ENCODE measurements around the gene ADI1. TPM values are rescaled to one million over a fixed set of nuclear protein-coding genes. Genes with fewer than 3 reads are reported as not detected.

ADI1 gene
- total RNA-seq, 1 donor from 2014 or later: 60.2 TPM

DNA sequence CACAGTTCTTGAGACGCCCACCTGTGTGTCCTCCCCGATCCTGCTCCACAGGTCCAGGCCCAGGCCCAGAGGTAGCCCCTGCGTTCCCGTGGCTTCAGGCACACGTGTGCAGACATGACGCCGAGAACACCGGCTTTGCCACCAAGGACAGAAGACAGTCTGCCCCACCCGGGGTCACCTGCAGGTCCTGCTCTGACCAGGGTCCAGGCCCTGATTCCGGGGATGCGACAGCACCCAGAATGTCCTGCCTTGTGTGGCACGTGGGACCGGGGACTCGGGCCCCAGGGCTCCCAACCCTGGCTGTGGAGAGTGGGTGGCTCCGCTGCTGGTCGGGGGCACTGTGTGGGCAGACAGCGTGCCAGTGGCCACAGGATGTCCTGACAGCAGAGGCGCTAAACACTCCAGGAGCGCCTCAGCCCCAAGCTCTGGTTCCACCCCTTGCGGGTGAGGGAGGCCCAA is 36.9 kb downstream of the ADI1 start:
- DNase-seq: no peak

DNA sequence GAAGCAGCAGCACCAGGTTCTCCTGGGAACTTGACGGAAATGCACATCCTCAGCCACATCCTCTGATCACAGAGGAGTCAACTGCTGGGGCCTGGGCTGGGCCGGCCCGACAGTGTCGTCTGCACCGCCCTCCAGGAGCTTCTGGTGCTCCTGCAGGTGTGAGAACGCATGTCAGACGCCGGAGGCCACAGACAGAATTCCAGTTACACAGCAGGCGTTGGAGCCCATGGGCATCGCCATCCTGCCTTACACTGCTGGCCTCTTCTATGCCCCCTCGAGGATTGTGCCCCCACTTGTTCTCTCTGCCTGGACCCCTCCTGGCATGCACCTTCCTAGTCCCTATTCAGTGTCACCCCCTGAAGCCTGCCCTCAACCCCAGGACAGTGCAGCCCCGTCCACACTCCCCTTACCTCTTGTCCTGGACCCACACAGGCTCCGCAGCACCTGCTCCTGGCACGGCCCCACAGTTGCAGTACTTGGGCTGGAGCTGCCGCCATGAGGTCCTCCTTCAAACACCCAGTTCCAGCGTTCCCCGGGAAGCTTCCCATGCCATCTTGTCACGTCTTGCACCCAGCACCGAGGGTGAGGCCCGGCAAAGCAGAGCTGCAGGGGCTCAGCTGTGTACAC is 37.5 kb downstream of the ADI1 start:
- DNase-seq (no peak), ATAC-seq (no peak)
- Histone ChIP-seq H3K36me3 (peaks cover 35% of the 10 kb centered on the region), H3K27me3 (ENCODE audit: low read depth) (no peaks in the 10 kb centered on the region), H3K4me3 (no peak overlapping the region), H3K4me1 (no peaks in the 10 kb centered on the region), H3K9me3 (no peaks in the 10 kb centered on the region), H3K27ac (no peak overlapping the region)
- TF ChIP-seq, protein P1, sequence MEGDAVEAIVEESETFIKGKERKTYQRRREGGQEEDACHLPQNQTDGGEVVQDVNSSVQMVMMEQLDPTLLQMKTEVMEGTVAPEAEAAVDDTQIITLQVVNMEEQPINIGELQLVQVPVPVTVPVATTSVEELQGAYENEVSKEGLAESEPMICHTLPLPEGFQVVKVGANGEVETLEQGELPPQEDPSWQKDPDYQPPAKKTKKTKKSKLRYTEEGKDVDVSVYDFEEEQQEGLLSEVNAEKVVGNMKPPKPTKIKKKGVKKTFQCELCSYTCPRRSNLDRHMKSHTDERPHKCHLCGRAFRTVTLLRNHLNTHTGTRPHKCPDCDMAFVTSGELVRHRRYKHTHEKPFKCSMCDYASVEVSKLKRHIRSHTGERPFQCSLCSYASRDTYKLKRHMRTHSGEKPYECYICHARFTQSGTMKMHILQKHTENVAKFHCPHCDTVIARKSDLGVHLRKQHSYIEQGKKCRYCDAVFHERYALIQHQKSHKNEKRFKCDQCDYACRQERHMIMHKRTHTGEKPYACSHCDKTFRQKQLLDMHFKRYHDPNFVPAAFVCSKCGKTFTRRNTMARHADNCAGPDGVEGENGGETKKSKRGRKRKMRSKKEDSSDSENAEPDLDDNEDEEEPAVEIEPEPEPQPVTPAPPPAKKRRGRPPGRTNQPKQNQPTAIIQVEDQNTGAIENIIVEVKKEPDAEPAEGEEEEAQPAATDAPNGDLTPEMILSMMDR (IDR thresholded peaks at IDR 0.05): no peak
- intact Hi-C loops (cut with DNase I): no loop called here

More for the DNA sequence above, 36.9 kb downstream of the ADI1 start:
- no peak for ATAC-seq
- peaks cover 35% of the 10 kb centered on the region for H3K36me3 ChIP-seq
- H3K27ac ChIP-seq: no peak overlapping the region
- intact Hi-C loops (cut with DNase I): no loop called here
- H3K9me3 ChIP-seq: no peaks in the 10 kb centered on the region
- peak overlapping the region; percentile 22 for H3K4me3 ChIP-seq
- TF ChIP-seq, protein P1 (IDR thresholded peaks at IDR 0.05): no peak
- no peaks in the 10 kb centered on the region for H3K4me1 ChIP-seq
- H3K27me3 ChIP-seq (ENCODE audit: low read depth): no peaks in the 10 kb centered on the region

DNA sequence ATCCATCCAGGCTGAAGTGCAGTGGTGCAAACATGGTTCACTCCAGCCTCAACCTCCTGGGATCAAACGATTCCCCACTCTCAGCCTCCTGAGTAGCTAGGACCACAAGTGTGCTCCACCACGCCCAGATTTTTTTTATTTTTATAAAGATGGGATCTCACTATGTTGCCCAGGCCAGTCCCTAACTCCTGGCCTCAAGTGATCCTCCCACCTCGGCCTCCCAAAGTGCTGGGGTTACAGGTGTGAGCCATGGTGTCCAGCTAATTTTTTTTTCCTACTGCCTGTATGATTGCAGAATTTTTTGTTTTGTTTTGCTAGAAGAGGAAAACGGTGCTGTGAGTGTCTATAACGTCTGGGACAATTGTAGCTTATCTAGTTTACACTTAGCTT is 38.3 kb downstream of the ADI1 start:
- peaks cover 41% of the 10 kb centered on the region for H3K36me3 ChIP-seq
- intact Hi-C loops (cut with DNase I): no loop called here

DNA sequence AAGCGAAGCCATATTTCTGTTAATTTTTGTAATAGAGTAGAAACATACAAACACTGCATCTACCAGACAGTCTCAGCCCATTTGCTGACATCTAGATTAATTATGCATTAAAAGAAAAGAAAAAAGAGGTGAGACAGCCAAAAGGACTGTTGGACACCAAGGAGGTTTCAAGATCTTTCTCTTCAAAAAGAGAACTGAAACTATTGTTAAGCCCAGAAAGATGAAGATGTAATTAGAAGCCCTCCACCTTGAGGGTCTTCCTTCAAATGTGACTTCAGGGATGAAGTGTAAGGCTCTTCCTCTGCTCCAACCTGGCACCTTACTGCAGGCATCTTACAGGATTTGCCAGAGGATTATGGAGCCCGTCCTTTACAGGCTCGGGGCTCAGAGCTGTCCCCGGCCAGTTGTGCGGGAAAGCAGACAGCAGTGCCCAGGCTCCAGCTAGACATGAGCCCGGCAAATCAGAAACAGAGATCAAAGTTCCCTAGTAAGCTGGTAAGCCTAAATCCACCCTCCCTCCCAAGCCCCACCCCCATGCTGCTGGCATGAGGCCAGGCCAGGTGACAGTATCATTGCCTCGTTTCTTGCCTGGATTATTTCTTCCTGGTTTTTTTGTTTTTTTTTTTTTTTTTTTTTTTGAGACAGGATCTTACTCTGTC is 38.9 kb downstream of the ADI1 start:
- DNase-seq (no peak), ATAC-seq (no peak)
- TF ChIP-seq, protein P1 (IDR thresholded peaks at IDR 0.05): no peak
- peaks cover 46% of the 10 kb centered on the region for H3K36me3 ChIP-seq
- no peaks in the 10 kb centered on the region for H3K27me3 ChIP-seq (ENCODE audit: low read depth)
- intact Hi-C loops (cut with DNase I): no loop called here
- no peaks in the 10 kb centered on the region for H3K9me3 ChIP-seq
- H3K4me1 ChIP-seq: no peaks in the 10 kb centered on the region
- H3K4me3 ChIP-seq: no peak overlapping the region
- H3K27ac ChIP-seq: no peak overlapping the region

More for the DNA sequence above, 38.3 kb downstream of the ADI1 start:
- Histone ChIP-seq H3K27me3 (ENCODE audit: low read depth) (no peaks in the 10 kb centered on the region), H3K9me3 (no peaks in the 10 kb centered on the region), H3K27ac (no peak overlapping the region), H3K4me1 (no peaks in the 10 kb centered on the region), H3K4me3 (no peak overlapping the region)
- ATAC-seq: no peak
- TF ChIP-seq, protein P1 (IDR thresholded peaks at IDR 0.05): no peak
- no peak for DNase-seq

DNA sequence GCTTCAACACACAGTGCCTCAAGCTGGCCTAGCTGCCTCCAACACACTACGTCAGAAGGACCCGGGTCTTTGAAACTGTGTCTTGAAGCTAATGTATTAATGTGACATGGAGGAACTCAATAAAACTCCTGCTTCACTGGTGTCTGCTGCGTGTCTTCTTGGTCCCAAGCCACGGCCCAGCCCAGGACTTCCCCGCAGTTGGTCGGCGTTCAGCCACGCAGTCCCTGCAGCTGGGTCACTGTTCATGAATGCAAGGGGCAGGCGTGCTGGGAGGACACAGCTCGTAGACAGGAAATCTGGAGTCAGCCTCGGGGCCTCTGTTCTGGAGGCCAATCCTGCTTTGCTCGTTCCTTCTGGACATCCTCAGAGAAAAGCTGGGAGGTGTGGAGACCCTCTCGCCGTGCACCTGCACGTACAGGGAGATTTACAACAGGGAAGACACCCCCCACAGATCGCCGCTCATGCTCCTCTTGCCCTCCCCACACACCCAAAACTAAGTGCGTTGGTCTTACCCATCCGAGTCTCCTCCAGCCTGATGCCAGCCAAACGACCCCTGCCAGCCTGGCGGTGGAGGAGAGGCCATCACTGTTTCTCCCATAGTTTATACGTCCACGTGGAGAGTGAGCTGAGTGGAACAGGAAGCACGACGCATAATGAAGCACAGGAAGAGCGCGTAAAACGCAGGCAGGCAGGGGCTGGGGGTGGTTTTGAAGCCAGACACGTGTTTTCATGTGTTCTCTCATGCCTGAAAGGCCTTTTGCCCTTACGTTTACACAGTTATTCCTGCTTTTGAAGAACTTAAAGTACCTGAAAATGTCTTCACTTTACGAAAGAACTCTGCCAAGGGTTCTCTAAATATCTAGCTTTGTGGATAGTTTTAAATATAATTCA is 39.7 kb downstream of the ADI1 start:
- ATAC-seq (no peak), DNase-seq (no peak)
- Histone ChIP-seq H3K4me1 (no peaks in the 10 kb centered on the region), H3K4me3 (no peak overlapping the region), H3K36me3 (peaks cover 54% of the 10 kb centered on the region), H3K27ac (no peak overlapping the region), H3K27me3 (ENCODE audit: low read depth) (no peaks in the 10 kb centered on the region), H3K9me3 (no peaks in the 10 kb centered on the region)
- intact Hi-C loops (cut with DNase I): no loop called here
- TF ChIP-seq, protein P1 (IDR thresholded peaks at IDR 0.05): no peak
